GM12873 (cell line): Measurements from ENCODE around the gene ZBTB5.

ENCODE experiments used
- CTCF ChIP-seq: IDR thresholded peaks from 2 replicates; pipeline ENCODE4 v1.5.1; 2012; ENCODE audit warnings: low read depth, mild to moderate bottlenecking, moderate library complexity, low read length, control low read depth; ENCODE audit not compliant: insufficient read depth; ENCODE audit errors: missing control alignments

The ZBTB5 gene

GRCh38 chr9:37430841-37431597 lies 34.2 kb downstream of the ZBTB5 start:
- no peak for TF ChIP-seq CTCF

- TF ChIP-seq CTCF: no peak
Observed at GRCh38 chr9:37429441-37430285, 35.6 kb downstream of the ZBTB5 start.

- TF ChIP-seq CTCF: no peak
Observed at GRCh38 chr9:37428345-37428744, 36.9 kb downstream of the ZBTB5 start.

DNA sequence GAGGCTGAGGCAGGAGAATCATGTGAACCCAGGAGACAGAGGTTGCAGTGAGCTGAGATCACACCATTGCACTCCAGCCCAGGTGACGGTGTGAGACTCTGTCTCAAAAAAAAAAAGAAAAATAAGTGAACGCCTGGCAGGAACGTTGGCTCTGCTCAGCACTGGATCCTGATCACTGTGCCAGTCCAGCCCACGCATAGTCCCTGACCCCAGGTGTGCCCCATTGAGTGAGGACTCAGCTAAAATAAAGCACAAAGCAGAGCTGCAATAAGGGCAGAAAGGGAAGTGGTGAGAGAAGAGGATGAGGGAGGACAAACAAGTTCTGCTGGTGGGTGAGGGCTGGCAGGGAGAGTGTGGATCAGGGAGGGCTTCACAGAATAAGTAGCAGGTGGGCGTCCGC lies 38.4 kb downstream of the ZBTB5 start:
- no peak for TF ChIP-seq CTCF

GRCh38 chr9:37425298-37425752 lies 39.9 kb downstream of the ZBTB5 start:
- no peak for TF ChIP-seq CTCF

DNA sequence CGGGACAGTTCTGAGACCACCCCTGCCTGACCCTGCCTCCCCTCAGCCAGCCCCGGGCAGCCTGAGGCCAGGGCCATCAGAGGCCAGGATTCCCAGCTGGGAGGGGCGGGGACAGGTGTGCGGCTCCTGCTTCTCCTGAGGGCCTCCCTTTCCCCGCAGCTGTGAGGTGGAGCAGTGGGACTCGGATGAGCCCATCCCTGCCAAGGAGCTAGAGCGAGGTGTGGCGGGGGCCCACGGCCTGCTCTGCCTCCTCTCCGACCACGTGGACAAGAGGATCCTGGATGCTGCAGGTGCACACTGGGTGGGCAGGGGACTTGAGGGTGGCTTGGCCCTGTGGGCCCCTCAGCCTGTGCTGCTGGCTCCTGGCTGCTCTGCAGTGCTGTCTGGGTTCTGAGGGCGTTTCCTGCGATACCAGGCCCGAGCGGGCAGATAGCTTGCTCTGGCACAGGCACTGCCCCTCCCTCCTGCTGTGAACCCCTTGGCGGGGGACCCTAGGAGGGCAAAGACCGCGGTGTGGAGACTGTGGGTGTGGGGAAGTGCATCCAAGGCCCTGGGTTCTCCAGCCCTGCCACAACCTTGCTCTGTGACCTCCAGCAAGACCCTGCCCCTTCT lies 40.5 kb downstream of the ZBTB5 start:
- no peak for TF ChIP-seq CTCF

GRCh38 chr9:37424204-37424685 lies 41.0 kb downstream of the ZBTB5 start:
- TF ChIP-seq CTCF: no peak
